VCaP (cell line): ENCODE results near the gene CCDC33.

Experiments used
- H3K27ac ChIP-seq: fragments of 450-650 bp; 2 replicates; pipeline ENCODE4 v1.5.1; 2017
- CTCF ChIP-seq: fragments of 450-650 bp; conservative IDR thresholded peaks from 2 replicates; pipeline ENCODE4 v1.5.1; 2017; ENCODE audit warnings: mild to moderate bottlenecking, moderate library complexity

The CCDC33 gene

GRCh38 chr15:74208901-74209559, 27.1 kb upstream of the CCDC33 start:
- no peak for TF ChIP-seq CTCF
- H3K27ac ChIP-seq: no peak overlapping the region

- H3K27ac ChIP-seq: no peak overlapping the region
- no peak for TF ChIP-seq CTCF
Measured at GRCh38 chr15:74209560-74209958, 26.6 kb upstream of the CCDC33 start.

- no peak for TF ChIP-seq CTCF
- H3K27ac ChIP-seq: no peak overlapping the region
Measured at GRCh38 chr15:74209997-74210671, 26.0 kb upstream of the CCDC33 start.

- H3K27ac ChIP-seq: no peak overlapping the region
- TF ChIP-seq CTCF: no peak
Measured at GRCh38 chr15:74210729-74211128, 25.4 kb upstream of the CCDC33 start.

- TF ChIP-seq CTCF: no peak
- no peak overlapping the region for H3K27ac ChIP-seq
Measured at GRCh38 chr15:74211656-74212055, 24.5 kb upstream of the CCDC33 start.

GRCh38 chr15:74212494-74212893, 23.6 kb upstream of the CCDC33 start:
- TF ChIP-seq CTCF: no peak
- no peak overlapping the region for H3K27ac ChIP-seq

GRCh38 chr15:74213858-74214284, 22.3 kb upstream of the CCDC33 start:
- H3K27ac ChIP-seq: no peak overlapping the region
- no peak for TF ChIP-seq CTCF
